Ramos (cell line): ENCODE data around the gene MEIOSIN.
"Not testable (repeated sequence)": the region's sequence is repeated elsewhere in the genome, so short reads cannot be mapped to it uniquely, and the experiment has no call there.

Experiments
- in situ Hi-C: fragments of 300-500 bp; cut with MboI; formaldehyde crosslinking; loops from one replicate; pipeline ENCODE4 v1.14.3; 2022; ENCODE audit warnings: low sequenced_read_pairs; ENCODE audit not compliant: unreplicated experiment

The MEIOSIN gene

GRCh38 chr19:45717983-45718650 is 15.1 kb upstream of the MEIOSIN start:
- in situ Hi-C loops: no loop called here

- in situ Hi-C loops: not testable (repeated sequence)
Observed at GRCh38 chr19:45720065-45720464, 13.2 kb upstream of the MEIOSIN start.

- in situ Hi-C loops: not testable (repeated sequence)
Observed at GRCh38 chr19:45728683-45729082, 4.6 kb upstream of the MEIOSIN start.

- in situ Hi-C loops: no loop called here
Observed at GRCh38 chr19:45729800-45730290, 3.4 kb upstream of the MEIOSIN start.

- in situ Hi-C loops: no loop called here
Observed at GRCh38 chr19:45730368-45731288, 2.6 kb upstream of the MEIOSIN start, which contains the start of gene FBXO46. Gene FBXO46, minus strand, starts transcription at chr19:45730896. Its CDS starts 17,401 bp downstream, at chr19:45713495.

- in situ Hi-C loops: no loop called here
Observed at GRCh38 chr19:45739498-45740439, 6.5 kb downstream of the MEIOSIN start.

- in situ Hi-C loops: no loop called here
Observed at GRCh38 chr19:45742969-45743368, 9.7 kb downstream of the MEIOSIN start.

- in situ Hi-C loops: no loop called here
Observed at GRCh38 chr19:45745606-45746005, 12.4 kb downstream of the MEIOSIN start.

- in situ Hi-C loops: no loop called here
Observed at GRCh38 chr19:45746866-45747265, 13.6 kb downstream of the MEIOSIN start.

- in situ Hi-C loops: no loop called here
Observed at GRCh38 chr19:45747513-45747912, 14.3 kb downstream of the MEIOSIN start.

GRCh38 chr19:45751483-45751882 is 18.2 kb downstream of the MEIOSIN start:
- in situ Hi-C loops: not testable (repeated sequence)

GRCh38 chr19:45752639-45753038 is 19.4 kb downstream of the MEIOSIN start:
- in situ Hi-C loops: no loop called here

- in situ Hi-C loops: no loop called here
Observed at GRCh38 chr19:45753548-45753947, 20.3 kb downstream of the MEIOSIN start.

GRCh38 chr19:45754323-45754722 is 21.1 kb downstream of the MEIOSIN start:
- in situ Hi-C loops: no loop called here

GRCh38 chr19:45757695-45758094 is 24.5 kb downstream of the MEIOSIN start:
- in situ Hi-C loops: no loop called here

GRCh38 chr19:45758921-45759320 is 25.7 kb downstream of the MEIOSIN start:
- in situ Hi-C loops: no loop called here

GRCh38 chr19:45761714-45762113 is 28.5 kb downstream of the MEIOSIN start:
- in situ Hi-C loops: no loop called here

GRCh38 chr19:45762870-45763631 is 29.8 kb downstream of the MEIOSIN start:
- in situ Hi-C loops: no loop called here

GRCh38 chr19:45763691-45764294 is 30.6 kb downstream of the MEIOSIN start:
- in situ Hi-C loops: no loop called here
